HG02981 (cell line): ENCODE data around the gene DNAAF5.

Experiments
- ATAC-seq: cut with Tn5 transposase; IDR thresholded peaks from one replicate; pipeline ENCODE4 v1.9.1; 2021; ENCODE audit warnings: mild to moderate bottlenecking, moderate library complexity; ENCODE audit not compliant: unreplicated experiment

Gene DNAAF5

GRCh38 chr7:726084-726853 is at the start of gene DNAAF5:
TSS of gene DNAAF5 (plus strand) at chr7:726699. CDS start at chr7:726721, 22 bp downstream.
- peak; percentile 84 for ATAC-seq

- ATAC-seq = no peak
Observed at GRCh38 chr7:676972-677385, 49.5 kb upstream of the DNAAF5 start.

- no peak for ATAC-seq
Observed at GRCh38 chr7:680411-681127, 45.9 kb upstream of the DNAAF5 start.

GRCh38 chr7:681551-682307 is 44.8 kb upstream of the DNAAF5 start:
- ATAC-seq = no peak

DNA sequence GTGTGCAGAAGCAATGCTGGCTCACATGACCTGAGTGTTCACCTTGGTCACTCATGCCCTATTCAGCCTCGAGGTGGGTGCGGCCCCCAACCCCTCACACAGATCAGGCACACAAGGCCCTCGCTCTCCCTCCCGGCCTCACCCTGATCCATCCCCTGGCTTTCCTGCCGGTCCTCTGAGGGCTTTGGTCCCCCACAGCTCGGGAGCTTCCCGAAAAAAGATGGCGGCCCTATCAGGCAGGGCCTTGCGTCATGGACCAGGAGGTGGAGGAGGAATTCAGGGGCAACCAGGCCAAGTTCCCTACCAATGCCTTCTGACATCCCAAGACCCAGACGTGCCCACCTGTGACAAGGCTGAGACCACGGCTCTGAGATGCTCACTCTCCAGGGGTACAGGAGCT is 43.7 kb upstream of the DNAAF5 start:
- ATAC-seq = no peak

DNA sequence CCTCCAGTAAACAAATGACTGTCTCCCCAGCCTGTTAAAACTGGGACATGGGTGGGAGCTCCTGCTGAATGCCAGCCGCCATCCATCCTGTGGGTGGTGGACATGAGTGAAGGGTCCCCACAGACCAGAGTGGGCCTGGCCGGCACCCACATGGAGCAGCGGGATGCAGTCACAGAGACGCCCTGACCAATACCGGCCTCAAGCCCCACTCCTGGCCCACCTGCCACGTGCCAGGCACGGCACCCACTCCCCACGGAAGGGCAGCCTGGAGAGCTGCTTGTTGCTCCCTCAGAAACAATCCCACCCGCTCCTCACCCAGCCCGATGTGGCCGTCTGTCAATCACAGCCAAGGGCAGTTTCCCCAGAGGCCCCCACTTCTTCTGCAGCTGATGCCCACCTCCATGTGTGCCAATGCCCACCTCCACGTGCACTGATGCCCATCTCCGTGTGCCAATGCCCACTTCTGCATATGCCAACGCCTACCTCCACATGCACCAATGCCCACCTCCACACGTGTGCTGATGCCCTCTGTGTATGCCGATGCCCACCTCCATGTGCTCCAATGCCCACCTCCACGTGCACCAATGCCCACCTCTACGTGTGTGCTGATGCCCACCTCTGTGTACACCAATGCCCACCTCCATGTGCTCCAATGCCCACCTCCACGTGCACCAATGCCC is 42.8 kb upstream of the DNAAF5 start:
- ATAC-seq = no peak

GRCh38 chr7:684416-684815 is 42.1 kb upstream of the DNAAF5 start:
- ATAC-seq = no peak

DNA sequence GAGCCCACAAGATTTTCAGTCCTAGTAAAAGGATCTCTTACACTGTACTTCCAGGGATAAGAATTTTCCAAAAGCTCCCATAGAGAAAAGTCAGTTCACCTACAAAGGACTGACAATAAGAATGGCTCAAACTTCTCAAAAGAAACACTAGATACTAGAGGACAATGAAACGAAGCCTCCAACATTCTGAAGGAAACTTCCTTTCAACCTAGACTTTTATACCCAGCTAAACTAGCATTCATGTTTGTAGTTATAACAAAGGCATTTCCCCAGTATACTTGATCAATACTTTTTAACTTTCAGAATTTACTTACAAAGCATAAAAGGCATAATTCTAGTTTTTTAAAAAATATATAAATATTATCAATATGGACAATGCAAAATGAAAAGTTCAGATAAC is 41.0 kb upstream of the DNAAF5 start:
- ATAC-seq = no peak

- ATAC-seq = no peak
Observed at GRCh38 chr7:690478-691360, 35.8 kb upstream of the DNAAF5 start.

DNA sequence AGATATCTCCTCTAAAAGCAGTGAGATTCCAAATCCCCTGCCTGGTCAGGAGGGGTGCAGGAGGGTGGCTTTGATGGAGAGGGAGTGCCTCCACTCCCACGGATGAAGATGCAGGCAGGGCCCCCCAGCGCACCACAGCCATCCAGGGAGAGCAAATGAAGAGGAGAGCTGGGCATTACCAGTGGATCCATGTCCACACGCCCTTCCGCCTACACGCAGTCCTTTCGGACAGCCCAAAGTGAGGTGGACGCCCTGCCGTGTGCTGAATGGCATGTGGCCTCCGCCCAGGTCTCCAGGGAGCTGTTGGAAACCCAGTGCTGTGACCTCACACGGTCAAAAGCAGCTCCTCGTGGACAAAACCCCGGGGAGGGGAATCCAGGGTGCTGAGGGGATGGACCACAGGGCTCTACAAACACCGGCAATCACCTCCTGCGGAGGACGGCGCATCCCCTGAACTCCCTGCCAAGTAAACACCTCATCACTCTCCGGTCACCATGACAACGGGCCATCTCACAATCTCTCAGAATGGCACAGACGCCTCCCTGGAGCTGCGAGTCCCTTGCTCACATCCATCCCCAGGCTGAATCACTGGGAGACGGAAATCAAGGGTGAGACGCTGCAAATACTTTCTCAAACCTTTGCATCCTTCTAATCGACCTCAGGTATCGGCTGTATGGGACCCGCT is 35.0 kb upstream of the DNAAF5 start:
- no peak for ATAC-seq

DNA sequence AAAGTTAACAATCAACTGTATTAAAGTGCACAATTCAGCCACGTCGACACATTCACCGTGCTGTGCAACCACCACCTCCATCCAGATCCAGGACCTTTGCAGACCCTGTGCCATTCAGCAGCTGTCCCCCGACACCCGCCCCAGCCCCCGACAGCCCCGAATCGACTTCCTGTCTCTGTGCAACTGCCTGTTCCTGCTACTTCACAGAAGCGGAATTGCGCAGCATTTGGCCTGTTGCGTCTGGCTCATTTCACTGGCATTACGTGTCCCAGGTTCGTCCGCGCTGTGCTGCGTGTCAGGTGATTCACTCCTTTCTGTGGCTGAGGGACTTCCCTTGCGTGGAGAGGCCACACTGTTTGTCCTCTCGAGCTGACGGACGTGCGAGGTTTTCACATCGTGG is 33.2 kb upstream of the DNAAF5 start:
- ATAC-seq = no peak

GRCh38 chr7:696426-696811 is 30.1 kb upstream of the DNAAF5 start:
- no peak for ATAC-seq

- ATAC-seq = no peak
Observed at GRCh38 chr7:696812-697551, 29.5 kb upstream of the DNAAF5 start.

DNA sequence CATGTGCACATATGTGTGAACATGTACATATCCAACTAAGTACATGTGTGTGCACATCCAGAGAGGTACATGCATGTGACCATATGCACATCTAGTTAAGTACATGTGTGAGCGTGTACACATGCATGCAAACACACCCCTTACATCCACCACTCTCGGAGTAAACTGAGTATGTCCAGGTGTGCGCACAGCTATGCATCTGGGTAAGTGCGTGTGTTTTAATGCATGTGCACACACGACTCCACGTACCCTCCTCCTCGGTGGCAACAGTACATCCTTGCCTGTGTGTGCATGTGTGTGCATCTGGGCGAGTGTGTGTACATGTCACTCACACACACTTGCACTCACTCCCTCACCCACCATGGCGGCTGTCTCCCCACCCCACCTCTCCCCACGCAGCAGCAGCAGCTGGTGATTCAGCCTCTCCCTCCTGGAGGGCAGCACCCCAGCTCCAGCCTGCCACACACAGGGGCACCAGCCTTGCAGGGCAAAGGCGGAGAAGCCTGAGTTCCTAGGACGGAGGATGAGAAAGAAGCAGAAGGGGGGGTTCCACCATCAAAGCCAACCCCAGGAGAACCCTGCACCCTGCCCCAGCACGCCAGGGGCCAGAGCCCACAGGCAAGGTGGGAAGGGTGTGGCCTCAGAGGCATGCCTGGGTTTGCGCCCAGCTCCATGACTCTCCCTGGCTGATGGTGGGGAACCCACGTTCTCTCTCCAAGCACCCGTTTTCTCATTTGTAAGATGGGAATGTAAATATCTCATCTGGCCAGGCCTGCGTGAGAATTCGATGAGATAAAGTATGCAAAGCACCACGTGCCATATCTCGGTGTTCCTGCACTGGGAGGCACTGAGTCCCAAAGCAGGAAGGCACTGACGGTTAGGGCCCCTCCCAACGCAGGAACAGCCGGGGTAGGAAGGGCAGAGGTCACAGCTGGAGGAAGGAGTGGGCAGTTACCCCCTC is 27.7 kb upstream of the DNAAF5 start:
- ATAC-seq = no peak

GRCh38 chr7:699476-700170 is 26.9 kb upstream of the DNAAF5 start:
- no peak for ATAC-seq

DNA sequence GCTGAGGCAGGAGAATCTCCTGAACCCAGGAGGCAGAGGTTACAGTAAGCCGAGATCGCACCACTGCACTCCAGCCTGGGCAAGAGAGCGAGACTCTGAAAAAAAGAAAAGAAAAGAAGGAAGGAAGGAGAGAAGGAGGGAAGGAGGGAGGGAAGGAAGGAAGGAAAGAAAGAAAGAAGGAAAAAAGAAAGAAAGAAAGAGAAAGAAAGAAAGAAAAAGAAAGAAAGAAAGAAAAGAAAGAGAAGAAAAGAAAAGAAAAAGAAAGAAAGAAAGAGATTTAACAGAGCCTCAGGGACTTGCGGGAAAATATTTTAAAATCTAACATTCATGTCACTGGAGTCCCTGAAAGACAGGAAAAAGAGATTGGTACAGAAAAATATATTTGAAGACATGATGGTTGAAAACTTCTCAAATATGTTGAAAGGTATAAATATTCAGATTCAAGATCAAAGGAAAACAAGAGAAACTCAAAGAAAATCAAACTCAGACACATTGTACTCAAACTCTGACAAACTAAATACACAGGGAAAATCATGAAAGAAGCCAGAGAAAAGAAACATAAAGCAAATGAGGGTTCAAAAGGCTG is 25.3 kb upstream of the DNAAF5 start:
- no peak for ATAC-seq

DNA sequence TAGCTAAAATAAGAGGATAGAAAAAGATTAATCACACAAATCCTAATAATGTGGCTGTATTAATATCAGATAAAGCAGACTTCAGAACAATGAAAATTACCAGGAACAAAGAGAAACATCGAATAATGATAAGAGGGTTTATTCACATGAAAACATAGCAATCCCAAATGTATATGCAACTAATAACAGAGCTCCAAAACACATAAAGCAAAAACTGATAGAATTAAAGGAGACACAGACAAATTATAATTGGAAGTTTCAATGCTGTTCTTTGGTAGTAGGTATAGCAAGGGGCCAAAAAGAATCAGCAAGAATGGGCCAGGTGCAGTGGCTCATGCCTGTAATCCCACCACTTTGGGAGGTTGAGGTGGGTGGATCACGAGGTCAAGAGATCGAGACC is 23.4 kb upstream of the DNAAF5 start:
- no peak for ATAC-seq
